ENCODE measurements around the gene SV2B.
"Not testable (repeated sequence)": the region's sequence is repeated elsewhere in the genome, so short reads cannot be mapped to it uniquely, and the experiment has no call there.

SV2B gene

GRCh38 chr15:91070872-91071271 lies 29.2 kb upstream of the SV2B start:
- no peaks in the 10 kb centered on the region for H3K4me1 ChIP-seq (ENCODE audit: control insufficient read depth, insufficient read depth, low read length, poor library complexity, severe bottlenecking)
- WGBS, 2 experiments (ENCODE audit: insufficient coverage in 2 of 2) = 88 to 95% methylated on average over 6 to 8 of the region's 8 CpGs
- no peaks in the 10 kb centered on the region for H3K9me3 ChIP-seq (ENCODE audit: control insufficient read depth, low read length)
- no peaks in the 10 kb centered on the region for H3K36me3 ChIP-seq (ENCODE audit: control insufficient read depth, insufficient read depth, low read length)
- H3K27ac ChIP-seq (ENCODE audit: low read depth, low read length, severe bottlenecking) = no peak overlapping the region
- H3K4me3 ChIP-seq (ENCODE audit: extremely low read depth, insufficient read depth, low read length, poor library complexity, severe bottlenecking) = no peak overlapping the region

GRCh38 chr15:91072161-91072560 lies 27.9 kb upstream of the SV2B start:
- WGBS, 2 experiments (ENCODE audit: insufficient coverage in 2 of 2) = no CpG with 5 or more reads among the region's 4 CpGs
- H3K9me3 ChIP-seq (ENCODE audit: control insufficient read depth, low read length) = no peaks in the 10 kb centered on the region

GRCh38 chr15:91073077-91073476 lies 27.0 kb upstream of the SV2B start:
- Histone ChIP-seq H3K27ac (ENCODE audit: low read depth, low read length, severe bottlenecking) (no peak overlapping the region), H3K36me3 (ENCODE audit: control insufficient read depth, insufficient read depth, low read length) (no peaks in the 10 kb centered on the region), H3K4me3 (ENCODE audit: extremely low read depth, insufficient read depth, low read length, poor library complexity, severe bottlenecking) (no peak overlapping the region), H3K9me3 (ENCODE audit: control insufficient read depth, low read length) (no peaks in the 10 kb centered on the region), H3K4me1 (ENCODE audit: control insufficient read depth, insufficient read depth, low read length, poor library complexity, severe bottlenecking) (no peaks in the 10 kb centered on the region)
- 85 to 92% methylated on average over 1 to 2 of the region's 2 CpGs for WGBS, 2 experiments (ENCODE audit: insufficient coverage in 2 of 2)

More at GRCh38 chr15:91072161-91072560, 27.9 kb upstream of the SV2B start:
- H3K27ac ChIP-seq (ENCODE audit: low read depth, low read length, severe bottlenecking) = no peak overlapping the region
- no peaks in the 10 kb centered on the region for H3K36me3 ChIP-seq (ENCODE audit: control insufficient read depth, insufficient read depth, low read length)
- no peak overlapping the region for H3K4me3 ChIP-seq (ENCODE audit: extremely low read depth, insufficient read depth, low read length, poor library complexity, severe bottlenecking)
- H3K4me1 ChIP-seq (ENCODE audit: control insufficient read depth, insufficient read depth, low read length, poor library complexity, severe bottlenecking) = no peaks in the 10 kb centered on the region

DNA sequence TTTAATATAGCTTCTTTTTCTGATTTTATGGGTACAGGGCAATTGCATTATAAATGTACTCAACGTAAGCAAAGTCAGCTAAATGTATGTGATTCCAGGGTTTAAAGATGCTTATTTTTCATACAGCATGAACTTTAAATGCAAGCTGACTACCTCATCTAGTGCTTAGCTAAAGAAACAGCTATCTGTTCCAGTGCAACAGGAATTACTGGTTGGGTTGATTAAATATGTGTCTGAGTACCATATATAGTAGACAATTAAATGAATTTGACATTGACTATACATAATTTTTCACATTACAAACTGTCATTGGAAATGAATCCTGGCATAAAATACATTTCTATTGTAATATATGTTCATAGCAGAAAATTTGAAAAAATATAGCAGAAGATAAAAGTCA lies 26.3 kb upstream of the SV2B start:
- 100% methylated on average over 1 of the region's 1 CpG; no CpG with 5 or more reads in 1 of the 2 experiments for WGBS, 2 experiments (ENCODE audit: insufficient coverage in 2 of 2)
- Histone ChIP-seq H3K4me3 (ENCODE audit: extremely low read depth, insufficient read depth, low read length, poor library complexity, severe bottlenecking) (no peak overlapping the region), H3K9me3 (ENCODE audit: control insufficient read depth, low read length) (no peaks in the 10 kb centered on the region), H3K36me3 (ENCODE audit: control insufficient read depth, insufficient read depth, low read length) (no peaks in the 10 kb centered on the region), H3K27ac (ENCODE audit: low read depth, low read length, severe bottlenecking) (no peak overlapping the region), H3K4me1 (ENCODE audit: control insufficient read depth, insufficient read depth, low read length, poor library complexity, severe bottlenecking) (no peaks in the 10 kb centered on the region)

- Histone ChIP-seq H3K9me3 (ENCODE audit: control insufficient read depth, low read length) (no peaks in the 10 kb centered on the region), H3K4me1 (ENCODE audit: control insufficient read depth, insufficient read depth, low read length, poor library complexity, severe bottlenecking) (no peaks in the 10 kb centered on the region)
- no CpG with 5 or more reads among the region's 1 CpG for WGBS, 2 experiments (ENCODE audit: insufficient coverage in 2 of 2)
Observed at GRCh38 chr15:91075739-91076138, 24.3 kb upstream of the SV2B start.

GRCh38 chr15:91077029-91077428 lies 23.0 kb upstream of the SV2B start:
- no peaks in the 10 kb centered on the region for H3K9me3 ChIP-seq (ENCODE audit: control insufficient read depth, low read length)
- H3K27ac ChIP-seq (ENCODE audit: low read depth, low read length, severe bottlenecking) = no peak overlapping the region
- no peaks in the 10 kb centered on the region for H3K4me1 ChIP-seq (ENCODE audit: control insufficient read depth, insufficient read depth, low read length, poor library complexity, severe bottlenecking)
- H3K36me3 ChIP-seq (ENCODE audit: control insufficient read depth, insufficient read depth, low read length) = no peaks in the 10 kb centered on the region
- no peak overlapping the region for H3K4me3 ChIP-seq (ENCODE audit: extremely low read depth, insufficient read depth, low read length, poor library complexity, severe bottlenecking)

More at GRCh38 chr15:91075739-91076138, 24.3 kb upstream of the SV2B start:
- Histone ChIP-seq H3K27ac (ENCODE audit: low read depth, low read length, severe bottlenecking) (no peak overlapping the region), H3K4me3 (ENCODE audit: extremely low read depth, insufficient read depth, low read length, poor library complexity, severe bottlenecking) (no peak overlapping the region), H3K36me3 (ENCODE audit: control insufficient read depth, insufficient read depth, low read length) (no peaks in the 10 kb centered on the region)

- not testable (repeated sequence) for H3K36me3 ChIP-seq (ENCODE audit: control insufficient read depth, insufficient read depth, low read length); H3K4me1 ChIP-seq (ENCODE audit: control insufficient read depth, insufficient read depth, low read length, poor library complexity, severe bottlenecking); H3K4me3 ChIP-seq (ENCODE audit: extremely low read depth, insufficient read depth, low read length, poor library complexity, severe bottlenecking); H3K27ac ChIP-seq (ENCODE audit: low read depth, low read length, severe bottlenecking); H3K9me3 ChIP-seq (ENCODE audit: control insufficient read depth, low read length)
- 83% methylated on average over 1 of the region's 4 CpGs; no CpG with 5 or more reads in 1 of the 2 experiments for WGBS, 2 experiments (ENCODE audit: insufficient coverage in 2 of 2)
Observed at GRCh38 chr15:91093866-91094265, 6.2 kb upstream of the SV2B start.

DNA sequence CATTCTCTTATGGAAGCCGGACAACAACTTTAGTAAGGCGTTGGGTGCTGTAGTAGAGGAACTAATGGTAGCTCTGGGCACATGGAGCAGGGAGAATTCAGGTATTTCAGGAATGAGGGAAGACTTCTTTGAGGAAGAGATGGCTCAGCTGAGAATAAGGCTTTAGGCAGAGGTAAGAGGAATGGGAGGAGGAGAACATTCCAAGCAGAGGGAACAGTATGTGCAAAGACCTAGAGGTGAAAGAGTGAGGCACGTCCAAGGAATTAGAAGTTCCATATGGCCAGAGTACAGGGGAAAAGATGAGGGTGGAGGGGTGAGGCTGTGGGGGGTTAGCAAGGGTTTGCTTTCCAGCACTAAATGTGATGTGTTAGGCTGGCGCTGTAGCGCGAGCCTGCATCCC lies 1.6 kb upstream of the SV2B start:
- Histone ChIP-seq H3K27ac (ENCODE audit: low read depth, low read length, severe bottlenecking) (no peak overlapping the region), H3K36me3 (ENCODE audit: control insufficient read depth, insufficient read depth, low read length) (no peaks in the 10 kb centered on the region), H3K4me1 (ENCODE audit: control insufficient read depth, insufficient read depth, low read length, poor library complexity, severe bottlenecking) (peaks cover 3% of the 10 kb centered on the region), H3K4me3 (ENCODE audit: extremely low read depth, insufficient read depth, low read length, poor library complexity, severe bottlenecking) (no peak overlapping the region), H3K9me3 (ENCODE audit: control insufficient read depth, low read length) (no peaks in the 10 kb centered on the region)
- 84 to 88% methylated on average over 6 of the region's 6 CpGs for whole genome bisulfite sequencing, 2 experiments (ENCODE audit: insufficient coverage in 2 of 2)

DNA sequence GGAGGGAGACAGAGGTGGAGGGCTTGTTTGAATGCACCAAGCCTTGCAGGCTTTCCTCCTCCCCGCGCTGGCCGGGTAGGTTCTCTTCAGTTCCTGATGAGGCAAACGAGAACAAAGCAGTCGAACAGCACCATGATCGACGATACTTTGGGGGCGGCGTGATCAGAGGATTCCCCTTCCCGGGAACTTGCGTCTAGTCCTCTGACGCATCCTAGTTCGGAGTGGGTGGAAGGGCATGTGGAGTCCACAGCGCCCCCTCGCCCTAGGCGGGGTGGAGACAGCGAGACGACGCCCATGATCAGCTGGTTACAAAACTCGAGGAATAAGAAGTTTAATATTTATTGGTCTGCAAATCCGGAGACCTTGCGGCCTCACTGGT lies 452 bp upstream of the SV2B start:
- Histone ChIP-seq H3K4me3 (ENCODE audit: extremely low read depth, insufficient read depth, low read length, poor library complexity, severe bottlenecking) (peak overlapping the region; percentile 26), H3K9me3 (ENCODE audit: control insufficient read depth, low read length) (no peaks in the 10 kb centered on the region), H3K36me3 (ENCODE audit: control insufficient read depth, insufficient read depth, low read length) (no peaks in the 10 kb centered on the region), H3K27ac (ENCODE audit: low read depth, low read length, severe bottlenecking) (no peak overlapping the region), H3K4me1 (ENCODE audit: control insufficient read depth, insufficient read depth, low read length, poor library complexity, severe bottlenecking) (peaks cover 3% of the 10 kb centered on the region)
- WGBS, 2 experiments (ENCODE audit: insufficient coverage in 2 of 2) = 2 to 8% methylated on average over 13 to 17 of the region's 22 CpGs

GRCh38 chr15:91100814-91101607 lies 954 bp downstream of the SV2B start:
- 26 to 36% methylated on average over 14 to 18 of the region's 18 CpGs for WGBS, 2 experiments (ENCODE audit: insufficient coverage in 2 of 2)
- Histone ChIP-seq H3K9me3 (ENCODE audit: control insufficient read depth, low read length) (no peaks in the 10 kb centered on the region), H3K4me3 (ENCODE audit: extremely low read depth, insufficient read depth, low read length, poor library complexity, severe bottlenecking) (no peak overlapping the region), H3K4me1 (ENCODE audit: control insufficient read depth, insufficient read depth, low read length, poor library complexity, severe bottlenecking) (peaks cover 3% of the 10 kb centered on the region), H3K36me3 (ENCODE audit: control insufficient read depth, insufficient read depth, low read length) (no peaks in the 10 kb centered on the region), H3K27ac (ENCODE audit: low read depth, low read length, severe bottlenecking) (no peak overlapping the region)

DNA sequence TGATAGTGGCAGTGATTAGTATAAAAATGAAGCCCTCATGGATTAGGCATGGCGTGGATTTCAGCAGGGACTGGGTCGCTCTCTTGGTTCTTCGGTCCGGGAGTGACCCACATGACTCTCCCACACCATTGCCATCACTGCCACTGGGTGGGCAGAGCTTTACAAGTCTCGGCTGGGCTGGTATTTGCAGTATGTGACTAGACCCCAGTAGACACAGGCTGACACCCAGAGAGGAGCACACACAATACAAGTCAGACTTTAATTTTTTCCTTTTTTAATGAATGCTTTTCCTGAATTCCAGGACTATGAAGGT lies 1.5 kb downstream of the SV2B start:
- WGBS, 2 experiments (ENCODE audit: insufficient coverage in 2 of 2) = 55 to 88% methylated on average over 2 to 4 of the region's 5 CpGs
- H3K27ac ChIP-seq (ENCODE audit: low read depth, low read length, severe bottlenecking) = no peak overlapping the region

More for the DNA sequence above, 1.5 kb downstream of the SV2B start:
- Histone ChIP-seq H3K4me3 (ENCODE audit: extremely low read depth, insufficient read depth, low read length, poor library complexity, severe bottlenecking) (no peak overlapping the region), H3K4me1 (ENCODE audit: control insufficient read depth, insufficient read depth, low read length, poor library complexity, severe bottlenecking) (peaks cover 3% of the 10 kb centered on the region), H3K9me3 (ENCODE audit: control insufficient read depth, low read length) (no peaks in the 10 kb centered on the region), H3K36me3 (ENCODE audit: control insufficient read depth, insufficient read depth, low read length) (no peaks in the 10 kb centered on the region)
